SKM-1 treated with dmso at 0.1 percent for 144 hours (cell line): Measurements from ENCODE around the gene GXYLT2.
"Not testable (repeated sequence)": the region's sequence is repeated elsewhere in the genome, so short reads cannot be mapped to it uniquely, and the experiment has no call there.

Source experiments
- DNase-seq: peaks from one replicate; lab custom pipeline; 2025; ENCODE audit not compliant: unreplicated experiment; lab: John Stamatoyannopoulos, UW

The GXYLT2 gene

GRCh38 chr3:72972706-72973030 is 84.8 kb downstream of the GXYLT2 start:
- DNase-seq = no peak

- DNase-seq = no peak
These were observed 85.3 kb downstream of the GXYLT2 start for GRCh38 chr3:72973031-72973723.

GRCh38 chr3:72973786-72974185 is 85.9 kb downstream of the GXYLT2 start:
- DNase-seq = no peak

- no peak for DNase-seq
These were observed 87.1 kb downstream of the GXYLT2 start for GRCh38 chr3:72974956-72975355.

- DNase-seq = no peak
These were observed 88.5 kb downstream of the GXYLT2 start for GRCh38 chr3:72976281-72976741.

GRCh38 chr3:72977060-72977808 is 89.4 kb downstream of the GXYLT2 start:
- DNase-seq = peak; percentile 80

GRCh38 chr3:72982609-72983366 is 94.9 kb downstream of the GXYLT2 start:
- DNase-seq = peak; percentile 55

- no peak for DNase-seq
These were observed 97.7 kb downstream of the GXYLT2 start for GRCh38 chr3:72985576-72985975.

- DNase-seq = no peak
These were observed 103.0 kb downstream of the GXYLT2 start for GRCh38 chr3:72990701-72991395.

GRCh38 chr3:72991522-72991921 is 103.7 kb downstream of the GXYLT2 start:
- no peak for DNase-seq

- no peak for DNase-seq
These were observed 105.5 kb downstream of the GXYLT2 start for GRCh38 chr3:72993391-72993790.

GRCh38 chr3:72995337-72995736 is 107.5 kb downstream of the GXYLT2 start:
- DNase-seq = no peak

GRCh38 chr3:72996121-72996472 is 108.3 kb downstream of the GXYLT2 start:
- DNase-seq = no peak

GRCh38 chr3:72996473-72997333 is 108.9 kb downstream of the GXYLT2 start, which contains the start of gene PPP4R2:
Gene PPP4R2 (plus strand): TSS chr3:72996811. CDS start chr3:72997038, 227 bp downstream.
- peak; percentile 90 for DNase-seq

GRCh38 chr3:72997421-72997961 is 109.6 kb downstream of the GXYLT2 start:
- peak; percentile 48 for DNase-seq

GRCh38 chr3:72998466-72998865 is 110.6 kb downstream of the GXYLT2 start:
- DNase-seq = no peak

GRCh38 chr3:72999951-73000350 is 112.1 kb downstream of the GXYLT2 start:
- no peak for DNase-seq

GRCh38 chr3:73003050-73003449 is 115.2 kb downstream of the GXYLT2 start:
- DNase-seq = not testable (repeated sequence)

- DNase-seq = no peak
These were observed 116.5 kb downstream of the GXYLT2 start for GRCh38 chr3:73004316-73004715.
